ENCODE data around the gene CDH13.

The CDH13 gene

GRCh38 chr16:82603784-82604411 lies 22.9 kb upstream of the CDH13 start:
- DNase-seq, result no peak
- H3K4me3 ChIP-seq (ENCODE audit: low read length), result no peak overlapping the region
- H3K9me3 ChIP-seq (replicated peaks; ENCODE audit: insufficient read depth, low read length), result no peaks in the 10 kb centered on the region
- TF ChIP-seq EZH2 (optimal IDR thresholded peaks at IDR 0.05; ENCODE audit: low read depth, low read length) (no peak), EZH2phosphoT487 (IDR thresholded peaks at IDR 0.05; ENCODE audit: low read length) (no peak), CTCF (IDR thresholded peaks at IDR 0.05; ENCODE audit: low read length) (no peak)
- H3K36me3 ChIP-seq (replicated peaks; ENCODE audit: insufficient read depth, low read length), result no peaks in the 10 kb centered on the region
- H2AFZ ChIP-seq (ENCODE audit: low read length), result no peak overlapping the region
- H3K79me2 ChIP-seq (ENCODE audit: low read length), result no peaks in the 10 kb centered on the region
- H3K4me2 ChIP-seq (ENCODE audit: low read depth, low read length), result no peak overlapping the region
- H3K9ac ChIP-seq (ENCODE audit: low read length), result no peak overlapping the region
- no peaks in the 10 kb centered on the region for H3K27me3 ChIP-seq (replicated peaks; ENCODE audit: insufficient read depth, low read length)
- no peaks in the 10 kb centered on the region for H3F3A ChIP-seq (ENCODE audit: insufficient read depth, low read length)
- H3K27ac ChIP-seq (ENCODE audit: low read length), result no peak overlapping the region
- H4K20me1 ChIP-seq (ENCODE audit: insufficient read depth, low read length), result no peaks in the 10 kb centered on the region
- no peaks in the 10 kb centered on the region for H3K4me1 ChIP-seq (ENCODE audit: low read length)
- no peaks in the 10 kb centered on the region for H3K9me2 ChIP-seq (replicated peaks; ENCODE audit: insufficient read depth, low read length)

- H2AFZ ChIP-seq (ENCODE audit: low read length), result no peak overlapping the region
- no peak for DNase-seq
Observed at GRCh38 chr16:82605076-82605475, 21.7 kb upstream of the CDH13 start.

GRCh38 chr16:82605863-82606620 lies 20.7 kb upstream of the CDH13 start:
- H3K4me3 ChIP-seq (ENCODE audit: low read length), result no peak overlapping the region
- H3K27ac ChIP-seq (ENCODE audit: low read length), result no peak overlapping the region
- no peak for DNase-seq
- H3F3A ChIP-seq (ENCODE audit: insufficient read depth, low read length), result no peaks in the 10 kb centered on the region
- no peaks in the 10 kb centered on the region for H3K27me3 ChIP-seq (replicated peaks; ENCODE audit: insufficient read depth, low read length)
- no peaks in the 10 kb centered on the region for H3K9me2 ChIP-seq (replicated peaks; ENCODE audit: insufficient read depth, low read length)
- H4K20me1 ChIP-seq (ENCODE audit: insufficient read depth, low read length), result no peaks in the 10 kb centered on the region
- H3K9ac ChIP-seq (ENCODE audit: low read length), result no peak overlapping the region
- H3K4me1 ChIP-seq (ENCODE audit: low read length), result no peaks in the 10 kb centered on the region
- H3K36me3 ChIP-seq (replicated peaks; ENCODE audit: insufficient read depth, low read length), result no peaks in the 10 kb centered on the region
- H2AFZ ChIP-seq (ENCODE audit: low read length), result no peak overlapping the region
- H3K9me3 ChIP-seq (replicated peaks; ENCODE audit: insufficient read depth, low read length), result no peaks in the 10 kb centered on the region
- H3K4me2 ChIP-seq (ENCODE audit: low read depth, low read length), result no peak overlapping the region
- TF ChIP-seq EZH2 (optimal IDR thresholded peaks at IDR 0.05; ENCODE audit: low read depth, low read length) (no peak), CTCF (IDR thresholded peaks at IDR 0.05; ENCODE audit: low read length) (no peak), EZH2phosphoT487 (IDR thresholded peaks at IDR 0.05; ENCODE audit: low read length) (no peak)
- no peaks in the 10 kb centered on the region for H3K79me2 ChIP-seq (ENCODE audit: low read length)

More at GRCh38 chr16:82605076-82605475, 21.7 kb upstream of the CDH13 start:
- TF ChIP-seq EZH2 (optimal IDR thresholded peaks at IDR 0.05; ENCODE audit: low read depth, low read length) (no peak), CTCF (IDR thresholded peaks at IDR 0.05; ENCODE audit: low read length) (no peak), EZH2phosphoT487 (IDR thresholded peaks at IDR 0.05; ENCODE audit: low read length) (no peak)
- Histone ChIP-seq H3K36me3 (replicated peaks; ENCODE audit: insufficient read depth, low read length) (no peaks in the 10 kb centered on the region), H3K4me2 (ENCODE audit: low read depth, low read length) (no peak overlapping the region), H3K79me2 (ENCODE audit: low read length) (no peaks in the 10 kb centered on the region), H3K9ac (ENCODE audit: low read length) (no peak overlapping the region), H3K9me3 (replicated peaks; ENCODE audit: insufficient read depth, low read length) (no peaks in the 10 kb centered on the region), H3K27ac (ENCODE audit: low read length) (no peak overlapping the region), H3F3A (ENCODE audit: insufficient read depth, low read length) (no peaks in the 10 kb centered on the region), H3K9me2 (replicated peaks; ENCODE audit: insufficient read depth, low read length) (no peaks in the 10 kb centered on the region), H3K27me3 (replicated peaks; ENCODE audit: insufficient read depth, low read length) (no peaks in the 10 kb centered on the region), H3K4me3 (ENCODE audit: low read length) (no peak overlapping the region), H4K20me1 (ENCODE audit: insufficient read depth, low read length) (no peaks in the 10 kb centered on the region), H3K4me1 (ENCODE audit: low read length) (no peaks in the 10 kb centered on the region)
